SK-N-MC (cell line): ENCODE results near the gene DPYD.

ENCODE experiments used
- DNase-seq: peaks from one replicate; pipeline ENCODE4 v3.0.0-alpha.2; 2011; ENCODE audit warnings: low read depth, low spot score
- H3K27ac ChIP-seq: fragments of 200-600 bp; sonication (generic); 2 replicates; pipeline ENCODE4 v1.5.1; 2016; ENCODE audit warnings: mixed run types
- H3K36me3 ChIP-seq: fragments of 200-600 bp; sonication (generic); 2 replicates; pipeline ENCODE4 v1.6.1; 2017; ENCODE audit warnings: antibody characterized with exemption, low read length, mixed read lengths; ENCODE audit not compliant: insufficient read depth
- H3K4me3 ChIP-seq: fragments of 200-600 bp; sonication (generic); 2 replicates; pipeline ENCODE4 v1.5.1; 2016
- H3K9ac ChIP-seq: fragments of 200-600 bp; sonication (generic); 2 replicates; pipeline ENCODE4 v1.8.0; 2017; ENCODE audit warnings: mixed run types, mixed read lengths; ENCODE audit not compliant: insufficient read length
- H3K9me3 ChIP-seq: fragments of 200-600 bp; sonication (generic); 2 replicates; pipeline ENCODE4 v1.6.1; 2017; ENCODE audit warnings: low read depth, mild to moderate bottlenecking, antibody characterized with exemption, low read length, moderate library complexity, mixed read lengths
- EZH2 ChIP-seq: fragments of 200-600 bp; sonication (generic); IDR thresholded peaks from one replicate; pipeline ENCODE4 v1.6.1; 2017; ENCODE audit warnings: antibody characterized with exemption
- FOXP2 ChIP-seq: optimal IDR thresholded peaks from 2 replicates; pipeline ENCODE3; 2011; ENCODE audit warnings: mild to moderate bottlenecking, moderate library complexity; ENCODE audit not compliant: insufficient read depth; ENCODE audit errors: extremely low read length, control extremely low read depth
- POLR2AphosphoS5 ChIP-seq: IDR thresholded peaks from 2 replicates; pipeline ENCODE4 v1.6.1; 2012; ENCODE audit warnings: mild to moderate bottlenecking, low read depth, low read length, borderline replicate concordance

Gene DPYD

GRCh38 chr1:97920832-97921571 is at the start of gene DPYD:
TSS of gene DPYD (minus strand) at chr1:97921034. CDS start at chr1:97920922, 112 bp downstream.
- Histone ChIP-seq H3K4me3 (peak within 1 kb of the TSS; percentile 91), H3K9me3 (no peaks in the 10 kb centered on the region), H3K27ac (peak within 1 kb of the TSS; percentile 78; the same call in 1 of the 2 replicates), H3K36me3 (no peaks in the 10 kb centered on the region), H3K9ac (peak within 1 kb of the TSS; percentile 76)
- no peak for DNase-seq
- no peak for TF ChIP-seq FOXP2
- no peak for TF ChIP-seq EZH2
- peak; percentile 71 for TF ChIP-seq POLR2AphosphoS5

- H3K36me3 ChIP-seq, result no peaks in the 10 kb centered on the region
- H3K9me3 ChIP-seq, result no peaks in the 10 kb centered on the region
- H3K9ac ChIP-seq, result no peak overlapping the region
- no peak for TF ChIP-seq POLR2AphosphoS5
- no peak for TF ChIP-seq FOXP2
- no peak overlapping the region for H3K27ac ChIP-seq
- H3K4me3 ChIP-seq, result no peak overlapping the region
- no peak for DNase-seq
Measured at GRCh38 chr1:97960470-97960869, 39.6 kb upstream of the DPYD start.

- Histone ChIP-seq H3K27ac (no peak overlapping the region), H3K9me3 (no peaks in the 10 kb centered on the region), H3K9ac (no peak overlapping the region), H3K36me3 (no peaks in the 10 kb centered on the region), H3K4me3 (no peak overlapping the region)
- DNase-seq, result no peak
- no peak for TF ChIP-seq POLR2AphosphoS5
Measured at GRCh38 chr1:97947695-97948094, 26.9 kb upstream of the DPYD start.

- H3K9me3 ChIP-seq, result no peaks in the 10 kb centered on the region
- no peaks in the 10 kb centered on the region for H3K36me3 ChIP-seq
- DNase-seq, result no peak
- H3K9ac ChIP-seq, result no peak overlapping the region
- TF ChIP-seq FOXP2, result no peak
- no peak for TF ChIP-seq EZH2
- TF ChIP-seq POLR2AphosphoS5, result no peak
- no peak overlapping the region for H3K4me3 ChIP-seq
- no peak overlapping the region for H3K27ac ChIP-seq
Measured at GRCh38 chr1:97943354-97943753, 22.5 kb upstream of the DPYD start.

- Histone ChIP-seq H3K9me3 (no peaks in the 10 kb centered on the region), H3K4me3 (no peak overlapping the region), H3K36me3 (no peaks in the 10 kb centered on the region), H3K9ac (no peak overlapping the region), H3K27ac (no peak overlapping the region)
- DNase-seq, result no peak
- TF ChIP-seq EZH2, result no peak
- no peak for TF ChIP-seq FOXP2
- TF ChIP-seq POLR2AphosphoS5, result no peak
Measured at GRCh38 chr1:97942161-97943123, 21.6 kb upstream of the DPYD start.

GRCh38 chr1:97938285-97938642 is 17.4 kb upstream of the DPYD start:
- Histone ChIP-seq H3K9ac (no peak overlapping the region), H3K27ac (no peak overlapping the region), H3K4me3 (no peak overlapping the region), H3K36me3 (no peaks in the 10 kb centered on the region), H3K9me3 (no peaks in the 10 kb centered on the region)
- TF ChIP-seq EZH2, result no peak
- TF ChIP-seq FOXP2, result no peak
- TF ChIP-seq POLR2AphosphoS5, result no peak
- DNase-seq, result no peak

GRCh38 chr1:97936976-97937375 is 16.1 kb upstream of the DPYD start:
- DNase-seq, result no peak
- no peak overlapping the region for H3K4me3 ChIP-seq
- H3K9me3 ChIP-seq, result no peaks in the 10 kb centered on the region
- no peak overlapping the region for H3K27ac ChIP-seq
- no peak overlapping the region for H3K9ac ChIP-seq
- H3K36me3 ChIP-seq, result no peaks in the 10 kb centered on the region
- TF ChIP-seq FOXP2 (no peak), POLR2AphosphoS5 (no peak), EZH2 (no peak)

DNA sequence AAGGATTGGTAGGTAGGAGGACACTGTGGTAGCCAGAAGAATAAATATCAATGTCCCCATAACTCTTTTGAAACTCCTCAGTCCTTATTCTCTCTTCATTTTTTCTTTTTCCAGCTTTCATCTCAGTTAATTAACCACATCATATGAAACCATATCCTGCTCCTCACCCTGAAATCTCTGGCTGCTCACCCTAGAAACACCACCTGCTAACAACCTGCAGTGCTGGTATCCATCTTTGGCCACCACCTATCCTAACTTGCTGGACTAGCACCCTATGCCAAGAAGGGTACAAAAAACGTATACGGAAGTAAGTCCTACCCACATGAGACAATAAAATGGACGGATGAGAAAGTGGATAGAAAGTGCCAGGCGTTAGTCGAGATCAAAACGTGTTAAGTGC is 13.7 kb upstream of the DPYD start:
- H3K27ac ChIP-seq, result no peak overlapping the region
- DNase-seq, result no peak
- no peak overlapping the region for H3K9ac ChIP-seq
- H3K9me3 ChIP-seq, result no peaks in the 10 kb centered on the region
- TF ChIP-seq POLR2AphosphoS5, result no peak
- TF ChIP-seq FOXP2, result no peak
- TF ChIP-seq EZH2, result no peak
- no peaks in the 10 kb centered on the region for H3K36me3 ChIP-seq
- no peak overlapping the region for H3K4me3 ChIP-seq
